Epithelial cell of esophagus (primary cell): Measurements from ENCODE around the gene STX5.
A peak's percentile ranks its signal among the peaks of the same experiment; 100 is the strongest.

Experiments
- DNase-seq: peaks from one replicate; pipeline ENCODE4 v3.0.0; 2010; ENCODE audit warnings: low read depth
- H3K4me3 ChIP-seq: 2 replicates; pipeline ENCODE4 v1.5.1; 2011; ENCODE audit warnings: mild to moderate bottlenecking, low read length, control low read depth
- CTCF ChIP-seq: IDR thresholded peaks from 2 replicates; pipeline ENCODE4 v1.5.1; 2011; ENCODE audit warnings: low read depth, mild to moderate bottlenecking, low read length, control low read depth, inconsistent platforms; ENCODE audit not compliant: insufficient read depth; ENCODE audit errors: missing control alignments

The STX5 gene

GRCh38 chr11:62858201-62858600, 26.4 kb upstream of the STX5 start:
- no peak for DNase-seq
- TF ChIP-seq CTCF: no peak
- peak overlapping the region; percentile 98 for H3K4me3 ChIP-seq

- DNase-seq: peak; percentile 85
- peak overlapping the region; percentile 98 for H3K4me3 ChIP-seq
- TF ChIP-seq CTCF: no peak
Measured at GRCh38 chr11:62857541-62857982, 25.7 kb upstream of the STX5 start.

- H3K4me3 ChIP-seq: peak overlapping the region; percentile 98
- no peak for DNase-seq
- no peak for TF ChIP-seq CTCF
Measured at GRCh38 chr11:62856333-62856895, 24.6 kb upstream of the STX5 start.

- peak overlapping the region; percentile 98 for H3K4me3 ChIP-seq
- no peak for TF ChIP-seq CTCF
- DNase-seq: peak; percentile 99
Measured at GRCh38 chr11:62855571-62856332, 23.9 kb upstream of the STX5 start.

- H3K4me3 ChIP-seq: peak overlapping the region; percentile 98
- DNase-seq: no peak
- no peak for TF ChIP-seq CTCF
Measured at GRCh38 chr11:62854825-62855570, 23.1 kb upstream of the STX5 start.

- DNase-seq: no peak
- TF ChIP-seq CTCF: no peak
- peak overlapping the region; percentile 98 for H3K4me3 ChIP-seq
Measured at GRCh38 chr11:62854013-62854824, 22.4 kb upstream of the STX5 start.
